COLO668 (cell line): ENCODE measurements around the gene ST13.
"Not testable (repeated sequence)": the region's sequence is repeated elsewhere in the genome, so short reads cannot be mapped to it uniquely, and the experiment has no call there.

Experiments used
- DNase-seq: peaks from one replicate; lab custom pipeline; 2025; ENCODE audit not compliant: unreplicated experiment; lab: John Stamatoyannopoulos, UW

Gene ST13

GRCh38 chr22:40791241-40791640, 65.2 kb downstream of the ST13 start:
- DNase-seq: no peak

- DNase-seq: no peak
Measured at GRCh38 chr22:40789131-40789530, 67.3 kb downstream of the ST13 start.

GRCh38 chr22:40782521-40782920, 73.9 kb downstream of the ST13 start:
- DNase-seq: no peak

- DNase-seq: not testable (repeated sequence)
Measured at GRCh38 chr22:40781749-40782148, 74.7 kb downstream of the ST13 start.
